HepG2 (cell line): Measurements from ENCODE around the gene DNAJC28. TPM values are rescaled to one million over a fixed set of nuclear protein-coding genes. Genes with fewer than 3 reads are reported as not detected.

Source experiments
- ATAC-seq: fragments of 200-7000 bp; cut with Tn5 transposase; 3 replicates; pipeline ENCODE4 v1.9.1; 2020; ENCODE audit warnings: mild to moderate bottlenecking, moderate library complexity
- BruUV-seq: library from RNA; stranded (reverse); fragments of 400-500 nt; replicated peaks from 2 replicates; lab custom pipeline; 2021; lab: Mats Ljungman, UMichigan
- CTCF ChIA-PET: fragments of 300-600 bp; formaldehyde crosslinking; extraction: SDS; loops from one replicate; lab custom pipeline; 2021; ENCODE audit warnings: low total read pairs, inconsistent platforms, low intra/inter-chr PET ratio; lab: Yijun Ruan, JAX
- POLR2A ChIA-PET: fragments of 350-600 bp; sonication (Branson Sonifier 250); formaldehyde crosslinking; loops from one replicate; lab custom pipeline; 2020; ENCODE audit warnings: antibody characterized with exemption, inconsistent platforms; lab: Yijun Ruan, JAX
- DNase-seq: peaks from one replicate; pipeline ENCODE4 v3.0.0-alpha.2; 2015; ENCODE audit warnings: low spot score
- FAIRE-seq: peaks from 3 replicates; lab custom pipeline; 2011; peaks lifted over from hg19 to GRCh38; lab: Jason Lieb, UNC
- H2AFZ ChIP-seq: one replicate; pipeline ENCODE4 v1.6.1; 2011; ENCODE audit warnings: low read length, inconsistent platforms
- H3K27ac ChIP-seq: fragments of 300-600 bp; 3 replicates; pipeline ENCODE4 v1.8.0; 2011; ENCODE audit warnings: mixed run types, mild to moderate bottlenecking, mixed read lengths, low read length, inconsistent platforms; ENCODE audit not compliant: insufficient read depth; ENCODE audit errors: extremely low read length
- H3K27me3 ChIP-seq, 2 experiments: fragments of 200-600 bp in 1 of 2; 2 replicates in 1 of 2; 3 replicates in 1 of 2; pipeline versions ENCODE4 v1.6.0 to v1.8.0; 2011; ENCODE audit warnings: low read length in 2 of 2, mild to moderate bottlenecking in 2 of 2, moderate library complexity in 2 of 2, inconsistent platforms in 1 of 2; ENCODE audit not compliant: insufficient read depth in 2 of 2, control insufficient read depth in 1 of 2
- H3K36me3 ChIP-seq, 2 experiments: fragments of 200-600 bp in 1 of 2; replicated peaks in 1 of 2; 2 replicates in 1 of 2; 3 replicates in 1 of 2; pipeline versions ENCODE4 v1.5.1 to v1.8.0; 2011; ENCODE audit warnings: low read length in 2 of 2, inconsistent platforms in 1 of 2; ENCODE audit not compliant: insufficient read depth in 2 of 2, control insufficient read depth in 1 of 2
- H3K4me1 ChIP-seq: 2 replicates; pipeline ENCODE4 v1.5.1; 2012; ENCODE audit warnings: low read length, inconsistent platforms; ENCODE audit not compliant: insufficient read depth
- H3K4me2 ChIP-seq: 2 replicates; pipeline ENCODE4 v1.6.0; 2011; ENCODE audit warnings: low read depth, low read length, inconsistent platforms
- H3K4me3 ChIP-seq, 3 experiments: fragments of 200-600 bp in 1 of 3; sonication (generic), shearing (Covaris generic) in 1 of 3; replicated peaks in 1 of 3; 2 replicates each; pipeline ENCODE4 v1.5.1; 2011 to 2016; ENCODE audit warnings: low read length in 3 of 3, inconsistent platforms in 2 of 3, low read depth in 2 of 3, mild to moderate bottlenecking in 2 of 3, control low read depth in 1 of 3, mixed read lengths in 1 of 3; ENCODE audit not compliant: insufficient read depth in 1 of 3
- H3K79me2 ChIP-seq: one replicate; pipeline ENCODE4 v1.6.1; 2011; ENCODE audit warnings: low read length, inconsistent platforms; ENCODE audit not compliant: insufficient read depth
- H3K9ac ChIP-seq: 2 replicates; pipeline ENCODE4 v1.6.0; 2011; ENCODE audit warnings: mild to moderate bottlenecking, low read depth, low read length, inconsistent platforms; ENCODE audit not compliant: insufficient read depth
- H3K9me3 ChIP-seq: 2 replicates; pipeline ENCODE4 v1.5.1; 2012; ENCODE audit warnings: mild to moderate bottlenecking, low read length
- H4K20me1 ChIP-seq: 2 replicates; pipeline ENCODE4 v1.6.0; 2011; ENCODE audit warnings: inconsistent platforms, mild to moderate bottlenecking, low read length, moderate library complexity; ENCODE audit not compliant: insufficient read depth
- ATRX ChIP-seq: sonication (generic); formaldehyde crosslinking; IDR thresholded peaks from 2 replicates; pipeline ENCODE4 v1.4.0; 2020; ENCODE audit warnings: missing genetic modification reagents, borderline replicate concordance
- DR1 ChIP-seq: sonication (generic); formaldehyde crosslinking; IDR thresholded peaks from 2 replicates; pipeline ENCODE4 v1.8.0; 2021; ENCODE audit warnings: mild to moderate bottlenecking, missing genetic modification reagents, inconsistent platforms
- ETV5 ChIP-seq: IDR thresholded peaks from 2 replicates; pipeline ENCODE4 v1.6.1; 2018; ENCODE audit warnings: missing biosample characterization, missing genetic modification reagents, inconsistent platforms, borderline replicate concordance
- HMG20A ChIP-seq: IDR thresholded peaks from 2 replicates; pipeline ENCODE4 v1.6.1; 2016; ENCODE audit warnings: borderline replicate concordance
- HNRNPH1 ChIP-seq: fragments of 200-400 bp; formaldehyde crosslinking; optimal IDR thresholded peaks from 2 replicates; pipeline ENCODE3; 2017; ENCODE audit warnings: mild to moderate bottlenecking, low read depth, low read length
- NRL ChIP-seq: sonication (generic); formaldehyde crosslinking; IDR thresholded peaks from 2 replicates; pipeline ENCODE4 v1.5.0; 2020; ENCODE audit warnings: missing genetic modification reagents, mild to moderate bottlenecking, moderate library complexity, borderline replicate concordance
- RAD51 ChIP-seq: fragments of 450-650 bp; IDR thresholded peaks from 2 replicates; pipeline ENCODE4 v1.6.1; 2016; ENCODE audit warnings: borderline replicate concordance
- SOX13 ChIP-seq, 3 experiments: fragments of 450-650 bp in 1 of 3; sonication (generic) in 1 of 3; formaldehyde crosslinking in 1 of 3; IDR thresholded peaks in 2 of 3; conservative IDR thresholded peaks in 1 of 3; 2 replicates each; pipeline versions ENCODE4 v1.5.0 to v1.6.1; 2016 to 2020; ENCODE audit warnings: antibody characterized with exemption in 1 of 3, mild to moderate bottlenecking in 1 of 3, missing compliant biosample characterization in 1 of 3, missing genetic modification reagents in 1 of 3, moderate library complexity in 1 of 3
- ZNF317 ChIP-seq: sonication (generic); formaldehyde crosslinking; IDR thresholded peaks from 2 replicates; pipeline ENCODE4 v1.5.0; 2020; ENCODE audit warnings: mild to moderate bottlenecking, missing genetic modification reagents
- ZNF333 ChIP-seq: sonication (generic); formaldehyde crosslinking; IDR thresholded peaks from 2 replicates; pipeline ENCODE4 v1.4.0; 2020; ENCODE audit warnings: mild to moderate bottlenecking, missing genetic modification reagents, borderline replicate concordance
- ZNF570 ChIP-seq: sonication (generic); formaldehyde crosslinking; IDR thresholded peaks from 2 replicates; pipeline ENCODE4 v1.4.0; 2020; ENCODE audit warnings: mild to moderate bottlenecking, missing genetic modification reagents, borderline replicate concordance
- ZSCAN30 ChIP-seq: sonication (generic); formaldehyde crosslinking; IDR thresholded peaks from 2 replicates; pipeline ENCODE4 v1.5.0; 2020; ENCODE audit warnings: mild to moderate bottlenecking, missing genetic modification reagents
- WGBS: methylation state at CpG from one replicate; pipeline ENCODE4 v1.1.6; 2017; ENCODE audit warnings: low lambda C conversion rate; 5-methylcytosine and 5-hydroxymethylcytosine counted together
- in situ Hi-C: cut with HindIII; loops from 2 replicates; pipeline ENCODE4 v1.10.0; 2017; ENCODE audit warnings: low pct_unique_long_range_greater_than_20kb; ENCODE audit not compliant: extremely low pct_ligation_motif_present
- intact Hi-C: fragments of 100-400 bp; cut with micrococcal nuclease; formaldehyde crosslinking; loops from one replicate; pipeline ENCODE4 v1.10.0; 2022; ENCODE audit not compliant: unreplicated experiment
- polyA plus RNA-seq, 8 experiments: library from polyadenylated mRNA; depleted of rRNA in 3 of 8; stranded (reverse) in 7 of 8; unstranded in 1 of 8; fragments of >200 nt; fragmentation: Illumina TruSeq in 4 of 8; extraction: Trizol in 4 of 8; gene quantifications; 2 replicates each; pipeline versions ENCODE4 v1.2.1 to v1.2.3, GENCODE V29; 2011 to 2016; ENCODE audit warnings: low read depth in 4 of 8, missing spikeins in 1 of 8, mixed read lengths in 1 of 8; ENCODE audit not compliant: insufficient read depth in 1 of 8
- total RNA-seq, 5 experiments: library from RNA; depleted of rRNA; stranded (reverse); fragments of >200 nt; fragmentation: Illumina TruSeq; extraction: Trizol; gene quantifications; 2 replicates each; pipeline ENCODE4 v1.2.3, GENCODE V29; 2016; ENCODE audit warnings: low read depth in 1 of 5
- TF ChIP-seq, protein P1 (sequence below): sonication (generic); formaldehyde crosslinking; IDR thresholded peaks from 2 replicates; pipeline ENCODE4 v1.5.1; 2020; ENCODE audit warnings: mild to moderate bottlenecking, moderate library complexity, missing genetic modification reagents
- TF ChIP-seq, protein P2 (sequence below): sonication (generic); formaldehyde crosslinking; IDR thresholded peaks from 2 replicates; pipeline ENCODE4 v1.4.0; 2020; ENCODE audit warnings: missing genetic modification reagents, borderline replicate concordance
- TF ChIP-seq, protein P3 (sequence below): sonication (generic); formaldehyde crosslinking; IDR thresholded peaks from 2 replicates; pipeline ENCODE4 v1.5.1; 2020; ENCODE audit warnings: missing genetic modification reagents, mild to moderate bottlenecking, borderline replicate concordance

The DNAJC28 gene
- total and polyA plus RNA-seq, 2 of the 13 experiments (the other 11 are each of a cell fraction or from before 2014, with no cell fraction given) = 1.5 to 3.3 TPM

DNA sequence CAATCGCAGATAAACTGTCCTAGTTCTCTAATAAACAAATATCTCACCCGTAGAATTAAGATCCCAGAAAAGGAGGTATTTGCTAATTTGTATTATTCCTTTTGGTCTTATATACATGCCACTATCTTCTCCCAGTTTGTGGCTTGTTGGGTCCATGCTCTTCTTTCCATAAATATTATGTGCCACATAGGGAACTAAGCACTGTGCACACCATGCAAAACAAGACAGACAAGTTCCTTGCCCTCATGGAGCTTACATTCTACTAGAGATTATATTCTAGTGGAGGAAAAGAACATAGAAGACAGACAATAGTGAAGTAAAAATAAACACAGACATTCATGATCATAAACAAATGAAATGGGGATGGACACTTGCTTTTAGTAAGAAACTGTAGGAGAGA is 45.7 kb upstream of the DNAJC28 start (continued):
- TF ChIP-seq DR1 (CRISPR knock-in tag) (no peak), ETV5 (CRISPR knock-in tag) (no peak), ZNF570 (CRISPR knock-in tag) (no peak)
- TF ChIP-seq, protein P1, sequence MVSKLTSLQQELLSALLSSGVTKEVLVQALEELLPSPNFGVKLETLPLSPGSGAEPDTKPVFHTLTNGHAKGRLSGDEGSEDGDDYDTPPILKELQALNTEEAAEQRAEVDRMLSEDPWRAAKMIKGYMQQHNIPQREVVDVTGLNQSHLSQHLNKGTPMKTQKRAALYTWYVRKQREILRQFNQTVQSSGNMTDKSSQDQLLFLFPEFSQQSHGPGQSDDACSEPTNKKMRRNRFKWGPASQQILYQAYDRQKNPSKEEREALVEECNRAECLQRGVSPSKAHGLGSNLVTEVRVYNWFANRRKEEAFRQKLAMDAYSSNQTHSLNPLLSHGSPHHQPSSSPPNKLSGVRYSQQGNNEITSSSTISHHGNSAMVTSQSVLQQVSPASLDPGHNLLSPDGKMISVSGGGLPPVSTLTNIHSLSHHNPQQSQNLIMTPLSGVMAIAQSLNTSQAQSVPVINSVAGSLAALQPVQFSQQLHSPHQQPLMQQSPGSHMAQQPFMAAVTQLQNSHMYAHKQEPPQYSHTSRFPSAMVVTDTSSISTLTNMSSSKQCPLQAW (CRISPR knock-in tag) = no peak

DNA sequence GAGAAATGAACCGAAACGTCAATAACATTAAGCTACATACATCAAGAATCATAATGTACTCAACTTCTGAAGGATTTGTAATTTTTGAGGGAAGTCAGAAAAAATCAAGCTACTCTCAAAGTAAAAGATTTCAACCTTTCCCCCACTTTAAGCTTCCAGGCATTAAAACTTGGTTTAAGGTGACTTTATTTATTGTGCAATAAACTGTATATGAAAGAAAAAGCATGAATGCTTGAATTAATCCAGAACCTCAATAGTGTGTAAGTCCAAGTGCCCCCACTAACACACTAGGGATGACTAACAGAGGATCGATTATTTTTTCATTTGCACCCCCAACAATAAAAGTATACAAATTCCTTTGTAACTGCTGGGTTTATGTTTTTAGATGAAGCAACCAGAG is 39.5 kb upstream of the DNAJC28 start:
- peaks cover 6 to 85% of the 10 kb centered on the region in 2 experiments for H3K36me3 ChIP-seq
- BruUV-seq = no TSS peak
- no peak overlapping the region for H3K4me3 ChIP-seq
- H4K20me1 ChIP-seq = no peaks in the 10 kb centered on the region
- no peak overlapping the region for H3K27ac ChIP-seq
- FAIRE-seq (no peak), ATAC-seq (no peak), DNase-seq (no peak)
- H2AFZ ChIP-seq = no peak overlapping the region
- no peaks in the 10 kb centered on the region for H3K9me3 ChIP-seq
- CTCF ChIA-PET = no interaction called here
- in situ Hi-C loops = no loop called here
- no peak overlapping the region for H3K9ac ChIP-seq
- H3K4me1 ChIP-seq = no peaks in the 10 kb centered on the region
- 96% methylated on average over 3 of the region's 3 CpGs for WGBS
- no peaks in the 10 kb centered on the region for H3K27me3 ChIP-seq
- intact Hi-C loops = no loop called here
- H3K4me2 ChIP-seq = no peak overlapping the region
- H3K79me2 ChIP-seq = no peaks in the 10 kb centered on the region
- POLR2A ChIA-PET = interaction anchor here (0.7 kb wide), 1 partner anchor 58 kb away, joined by 3 read pairs; the partner anchor contains the start of gene DONSON
- no peak for TF ChIP-seq SOX13 (IDR thresholded peaks at IDR 0.05)
- TF ChIP-seq SOX13 (CRISPR knock-in tag; conservative IDR thresholded peaks at IDR 0.05 in 1 of 2, IDR thresholded peaks at IDR 0.05 in 1 of 2) = no peak
- no peak for TF ChIP-seq ATRX (CRISPR knock-in tag)
- TF ChIP-seq HMG20A (CRISPR knock-in tag) = no peak
- no peak for TF ChIP-seq NRL (CRISPR knock-in tag)
- TF ChIP-seq RAD51 = no peak
- no peak for TF ChIP-seq ZSCAN30 (CRISPR knock-in tag)
- no peak for TF ChIP-seq HNRNPH1
- TF ChIP-seq ZNF317 = no peak
- TF ChIP-seq, protein P2, sequence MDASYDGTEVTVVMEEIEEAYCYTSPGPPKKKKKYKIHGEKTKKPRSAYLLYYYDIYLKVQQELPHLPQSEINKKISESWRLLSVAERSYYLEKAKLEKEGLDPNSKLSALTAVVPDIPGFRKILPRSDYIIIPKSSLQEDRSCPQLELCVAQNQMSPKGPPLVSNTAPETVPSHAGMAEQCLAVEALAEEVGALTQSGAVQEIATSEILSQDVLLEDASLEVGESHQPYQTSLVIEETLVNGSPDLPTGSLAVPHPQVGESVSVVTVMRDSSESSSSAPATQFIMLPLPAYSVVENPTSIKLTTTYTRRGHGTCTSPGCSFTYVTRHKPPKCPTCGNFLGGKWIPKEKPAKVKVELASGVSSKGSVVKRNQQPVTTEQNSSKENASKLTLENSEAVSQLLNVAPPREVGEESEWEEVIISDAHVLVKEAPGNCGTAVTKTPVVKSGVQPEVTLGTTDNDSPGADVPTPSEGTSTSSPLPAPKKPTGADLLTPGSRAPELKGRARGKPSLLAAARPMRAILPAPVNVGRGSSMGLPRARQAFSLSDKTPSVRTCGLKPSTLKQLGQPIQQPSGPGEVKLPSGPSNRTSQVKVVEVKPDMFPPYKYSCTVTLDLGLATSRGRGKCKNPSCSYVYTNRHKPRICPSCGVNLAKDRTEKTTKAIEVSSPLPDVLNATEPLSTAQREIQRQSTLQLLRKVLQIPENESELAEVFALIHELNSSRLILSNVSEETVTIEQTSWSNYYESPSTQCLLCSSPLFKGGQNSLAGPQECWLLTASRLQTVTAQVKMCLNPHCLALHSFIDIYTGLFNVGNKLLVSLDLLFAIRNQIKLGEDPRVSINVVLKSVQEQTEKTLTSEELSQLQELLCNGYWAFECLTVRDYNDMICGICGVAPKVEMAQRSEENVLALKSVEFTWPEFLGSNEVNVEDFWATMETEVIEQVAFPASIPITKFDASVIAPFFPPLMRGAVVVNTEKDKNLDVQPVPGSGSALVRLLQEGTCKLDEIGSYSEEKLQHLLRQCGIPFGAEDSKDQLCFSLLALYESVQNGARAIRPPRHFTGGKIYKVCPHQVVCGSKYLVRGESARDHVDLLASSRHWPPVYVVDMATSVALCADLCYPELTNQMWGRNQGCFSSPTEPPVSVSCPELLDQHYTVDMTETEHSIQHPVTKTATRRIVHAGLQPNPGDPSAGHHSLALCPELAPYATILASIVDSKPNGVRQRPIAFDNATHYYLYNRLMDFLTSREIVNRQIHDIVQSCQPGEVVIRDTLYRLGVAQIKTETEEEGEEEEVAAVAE = no peak
- TF ChIP-seq, protein P3, sequence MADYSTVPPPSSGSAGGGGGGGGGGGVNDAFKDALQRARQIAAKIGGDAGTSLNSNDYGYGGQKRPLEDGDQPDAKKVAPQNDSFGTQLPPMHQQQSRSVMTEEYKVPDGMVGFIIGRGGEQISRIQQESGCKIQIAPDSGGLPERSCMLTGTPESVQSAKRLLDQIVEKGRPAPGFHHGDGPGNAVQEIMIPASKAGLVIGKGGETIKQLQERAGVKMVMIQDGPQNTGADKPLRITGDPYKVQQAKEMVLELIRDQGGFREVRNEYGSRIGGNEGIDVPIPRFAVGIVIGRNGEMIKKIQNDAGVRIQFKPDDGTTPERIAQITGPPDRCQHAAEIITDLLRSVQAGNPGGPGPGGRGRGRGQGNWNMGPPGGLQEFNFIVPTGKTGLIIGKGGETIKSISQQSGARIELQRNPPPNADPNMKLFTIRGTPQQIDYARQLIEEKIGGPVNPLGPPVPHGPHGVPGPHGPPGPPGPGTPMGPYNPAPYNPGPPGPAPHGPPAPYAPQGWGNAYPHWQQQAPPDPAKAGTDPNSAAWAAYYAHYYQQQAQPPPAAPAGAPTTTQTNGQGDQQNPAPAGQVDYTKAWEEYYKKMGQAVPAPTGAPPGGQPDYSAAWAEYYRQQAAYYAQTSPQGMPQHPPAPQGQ = no peak
- TF ChIP-seq ZNF333 (CRISPR knock-in tag) = no peak
